Smooth muscle cell of the brain vasculature (primary cell): ENCODE data around the gene MTRF1L.
"Not testable (repeated sequence)": the region's sequence is repeated elsewhere in the genome, so short reads cannot be mapped to it uniquely, and the experiment has no call there.

Experiments
- DNase-seq: peaks from one replicate; pipeline ENCODE4 v3.0.0-alpha.2; 2012; ENCODE audit warnings: low read depth, low spot score

The MTRF1L gene

DNA sequence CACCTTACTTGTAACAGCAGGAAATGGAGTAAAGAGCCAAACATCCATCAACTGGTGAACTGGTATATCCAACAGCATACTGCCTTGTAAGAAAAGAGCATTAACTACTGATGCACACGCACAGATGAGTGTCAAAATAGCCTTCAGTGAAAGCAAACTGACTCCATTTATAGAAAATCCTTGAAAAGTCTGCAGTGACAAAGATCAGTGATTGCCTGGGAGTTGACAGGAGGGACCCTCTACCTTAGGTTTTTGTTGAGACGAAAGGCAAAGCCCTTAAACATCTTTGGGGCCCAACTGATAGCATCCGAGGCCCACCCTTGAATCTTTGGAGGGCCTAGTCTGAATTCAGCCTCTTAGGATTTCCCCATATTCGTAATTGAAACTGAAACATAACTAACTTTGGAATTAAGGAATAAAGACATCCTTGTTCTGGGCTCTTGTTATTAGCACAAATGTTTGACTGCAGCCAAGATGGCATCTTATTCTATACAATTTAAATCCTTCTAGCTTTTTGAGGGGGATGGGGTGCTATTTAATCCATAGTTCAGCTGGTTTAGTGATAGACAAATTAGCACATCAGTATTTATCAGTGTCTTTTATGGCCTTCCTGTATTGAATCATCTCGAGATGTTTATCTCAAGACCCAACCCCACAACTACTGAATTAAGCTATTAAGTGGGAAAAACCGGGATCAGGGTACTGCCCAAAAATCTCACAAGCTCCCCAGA lies 32.7 kb downstream of the MTRF1L start:
- DNase-seq: no peak

DNA sequence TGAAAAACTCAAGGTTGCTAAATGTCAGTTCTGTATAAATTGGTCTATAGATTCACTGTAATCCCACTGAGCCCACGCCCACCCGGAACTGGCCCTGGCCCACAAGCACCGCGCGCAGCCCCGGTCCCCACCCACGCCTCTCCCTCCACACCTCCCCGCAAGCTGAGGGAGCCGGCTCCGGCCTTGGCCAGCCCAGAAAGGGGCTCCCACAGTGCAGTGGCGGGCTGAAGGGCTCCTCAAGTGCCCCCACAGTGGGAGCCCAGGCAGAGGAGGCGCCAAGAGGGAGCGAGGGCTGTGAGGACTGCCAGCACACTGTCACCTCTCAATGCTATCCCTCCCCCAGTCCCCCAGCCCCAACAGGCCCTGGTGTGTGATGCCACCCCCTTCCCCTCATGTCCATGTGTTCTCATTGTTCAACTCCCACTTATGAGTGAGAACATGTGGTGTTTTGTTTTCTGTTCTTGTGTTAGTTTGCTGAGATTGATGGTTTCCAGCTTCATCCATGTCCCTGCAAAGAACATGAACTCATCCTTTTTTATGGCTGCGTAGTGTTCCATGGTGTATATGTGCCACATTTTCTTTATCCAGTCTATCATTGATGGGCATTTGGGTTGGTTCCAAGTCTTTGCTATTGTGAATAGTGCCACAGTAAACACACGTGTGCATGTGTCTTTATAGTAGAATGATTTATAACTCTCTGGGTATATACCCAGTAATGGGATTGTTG lies 36.2 kb downstream of the MTRF1L start:
- DNase-seq: not testable (repeated sequence)

DNA sequence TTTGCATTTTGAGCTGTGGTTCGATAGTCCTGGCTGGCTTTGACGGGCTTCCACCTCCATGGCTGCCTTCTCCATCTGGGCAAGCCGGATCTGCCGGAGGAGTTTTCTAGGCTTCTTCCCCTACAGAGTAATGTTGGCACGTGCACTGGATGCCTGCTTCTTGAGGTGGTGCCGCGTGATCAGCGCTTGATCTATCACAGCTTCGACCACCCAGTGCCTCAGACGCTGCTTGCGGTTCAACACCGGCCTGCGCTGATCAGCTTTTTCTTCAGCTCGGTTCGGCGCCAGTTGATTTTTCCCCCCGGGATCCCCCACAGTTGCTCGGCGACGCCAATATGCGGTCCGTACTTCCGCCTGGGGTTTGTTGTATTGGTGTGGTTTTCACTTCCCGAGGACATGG lies 43.2 kb downstream of the MTRF1L start:
- DNase-seq: no peak

DNA sequence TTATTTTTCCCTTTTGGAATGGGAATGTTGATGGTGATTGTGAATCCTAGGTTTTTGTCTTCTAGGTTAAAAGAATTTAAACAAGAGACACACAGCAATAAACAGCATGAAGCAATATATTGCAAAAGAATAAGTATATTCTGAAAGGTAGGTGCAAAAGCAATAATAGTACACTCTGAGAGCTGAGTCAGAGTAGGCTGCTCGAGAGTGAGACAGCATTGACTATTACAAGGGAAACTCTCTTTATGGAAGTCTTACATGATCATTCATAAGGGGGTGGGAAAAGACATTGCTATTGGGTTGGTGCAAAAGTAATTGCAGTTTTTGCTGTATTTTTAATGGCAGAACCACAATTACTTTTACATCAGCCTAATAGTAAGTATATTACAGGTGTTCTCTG lies 44.7 kb downstream of the MTRF1L start:
- DNase-seq: no peak

DNA sequence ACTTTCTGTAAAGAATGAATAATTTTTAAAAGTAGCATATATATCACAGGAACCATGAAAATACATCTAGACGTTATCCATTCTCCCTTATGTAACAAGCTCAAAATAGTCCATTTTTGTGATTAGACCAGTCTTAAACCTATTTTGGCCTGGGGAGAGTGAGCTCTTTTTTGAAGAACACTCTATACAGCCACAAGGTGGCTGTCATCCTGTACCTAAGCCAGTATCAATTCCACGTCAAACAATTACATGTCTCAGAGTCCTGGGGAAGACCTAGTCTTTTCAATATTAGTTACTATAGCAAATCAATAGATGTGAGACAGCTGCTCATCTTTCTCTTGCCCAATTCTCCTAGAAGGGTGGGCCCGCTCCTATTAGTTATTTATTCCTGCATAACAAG lies 48.1 kb downstream of the MTRF1L start:
- DNase-seq: no peak

DNA sequence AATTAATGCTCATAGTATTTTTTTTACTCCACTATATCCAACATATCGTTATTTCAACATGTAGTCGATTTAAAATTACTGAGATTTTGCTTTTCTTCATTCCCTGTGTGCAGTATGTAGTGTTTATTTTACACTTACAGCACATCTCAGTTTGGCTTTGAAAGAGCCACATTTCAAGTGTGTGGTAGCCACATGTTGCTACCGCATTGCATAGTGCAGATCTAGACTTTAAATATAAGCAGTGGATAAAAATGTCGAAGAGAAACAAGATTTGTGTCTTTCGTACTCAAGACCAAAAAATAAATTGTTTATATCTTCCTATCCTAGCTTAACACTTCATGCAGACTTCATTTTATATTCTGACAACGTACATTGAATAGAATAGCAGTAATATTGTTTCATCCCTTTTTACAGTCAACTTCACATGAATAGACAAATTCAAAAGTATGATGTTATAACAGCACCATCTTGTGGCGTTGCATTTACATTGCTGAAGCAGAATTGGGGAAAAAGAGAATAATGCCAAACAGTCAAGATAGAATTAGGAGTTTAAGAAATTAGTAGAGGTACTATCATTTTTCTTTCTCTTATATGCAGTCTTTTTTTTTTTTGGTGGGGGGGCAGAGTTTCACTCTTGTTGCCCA lies 49.5 kb downstream of the MTRF1L start:
- DNase-seq: peak; percentile 20

DNA sequence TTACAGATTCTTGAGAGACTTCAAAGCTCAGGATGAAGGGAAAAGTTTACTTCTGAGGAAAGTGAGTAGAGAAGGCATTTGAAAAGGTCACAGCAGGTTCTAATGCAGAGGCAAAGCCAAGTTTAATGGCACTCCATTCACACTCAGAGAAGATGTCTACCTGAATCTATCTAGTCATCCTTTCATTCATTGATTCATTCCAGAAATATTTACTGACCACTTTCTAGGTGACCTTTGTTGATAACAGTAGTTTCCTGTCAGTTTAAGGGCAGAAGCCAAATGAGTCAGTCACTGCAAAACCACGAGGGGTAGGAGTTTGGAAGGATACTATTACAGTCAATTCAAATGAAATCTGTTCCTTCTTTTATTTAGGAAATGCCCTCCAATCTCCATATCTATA lies 50.5 kb downstream of the MTRF1L start:
- DNase-seq: no peak

DNA sequence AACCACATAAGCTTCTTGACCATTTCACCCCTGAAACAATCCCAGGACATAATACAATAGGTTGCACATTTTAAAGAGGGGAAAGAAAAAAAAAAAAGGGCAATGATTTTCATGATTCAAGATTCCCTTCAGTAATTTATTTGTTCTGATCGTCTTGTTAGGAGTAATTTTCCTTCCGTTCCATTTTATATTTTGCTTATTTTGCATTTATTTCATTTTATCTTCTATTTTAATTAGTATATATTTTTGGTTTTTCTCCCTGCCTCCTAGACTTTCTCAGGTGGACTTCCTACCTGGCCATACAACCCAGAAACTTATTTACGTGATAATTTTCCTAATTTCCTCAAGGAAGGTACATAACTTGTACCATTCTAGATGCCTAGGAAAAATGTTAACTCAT lies 52.3 kb downstream of the MTRF1L start:
- no peak for DNase-seq

DNA sequence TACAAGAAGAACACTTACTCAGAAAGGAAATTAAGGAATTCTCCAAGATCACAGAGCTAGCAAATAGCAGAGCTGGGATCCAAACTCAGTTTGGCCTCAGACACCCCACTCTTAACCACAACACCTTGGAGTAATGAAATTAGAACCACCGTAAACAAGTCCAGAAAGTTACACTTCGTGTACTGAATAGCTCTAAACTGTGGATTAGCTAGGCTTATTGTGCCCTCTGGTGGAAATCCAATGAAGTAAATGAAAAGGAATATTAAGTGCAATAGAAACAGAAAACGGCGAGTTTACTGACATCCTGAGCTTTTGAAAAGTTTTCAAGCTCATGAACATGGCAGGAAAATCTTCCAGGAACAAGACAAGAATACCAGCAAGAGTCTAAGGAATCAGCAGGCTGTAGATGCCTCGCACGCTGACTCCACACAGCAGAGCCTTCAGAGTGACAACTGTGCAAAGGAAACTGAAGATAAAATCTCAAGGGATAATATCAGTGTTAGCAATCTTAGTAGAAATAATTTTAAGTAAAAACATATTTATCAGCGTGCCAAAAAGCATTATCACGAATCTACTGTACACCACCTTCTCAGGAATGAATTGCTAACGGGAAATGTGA lies 54.2 kb downstream of the MTRF1L start:
- peak; percentile 21 for DNase-seq

DNA sequence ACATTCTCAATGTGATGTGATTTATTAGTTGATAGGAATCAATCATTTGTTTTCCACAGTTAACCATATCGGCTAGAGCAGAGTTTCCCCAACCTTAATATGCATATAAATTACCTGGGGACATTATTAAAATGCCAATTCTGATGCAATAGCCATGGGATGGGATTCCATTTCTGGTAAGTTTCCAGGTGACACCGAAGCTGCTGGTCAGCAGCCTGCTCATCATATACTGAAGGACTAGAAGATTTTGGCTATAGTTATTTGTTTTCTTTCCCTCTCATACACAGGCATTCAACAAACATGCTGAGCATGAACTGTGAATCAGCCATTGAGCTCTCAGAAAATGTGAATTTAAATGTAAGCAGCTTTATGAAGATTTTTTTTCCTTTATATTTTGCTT lies 55.5 kb downstream of the MTRF1L start:
- DNase-seq: no peak

DNA sequence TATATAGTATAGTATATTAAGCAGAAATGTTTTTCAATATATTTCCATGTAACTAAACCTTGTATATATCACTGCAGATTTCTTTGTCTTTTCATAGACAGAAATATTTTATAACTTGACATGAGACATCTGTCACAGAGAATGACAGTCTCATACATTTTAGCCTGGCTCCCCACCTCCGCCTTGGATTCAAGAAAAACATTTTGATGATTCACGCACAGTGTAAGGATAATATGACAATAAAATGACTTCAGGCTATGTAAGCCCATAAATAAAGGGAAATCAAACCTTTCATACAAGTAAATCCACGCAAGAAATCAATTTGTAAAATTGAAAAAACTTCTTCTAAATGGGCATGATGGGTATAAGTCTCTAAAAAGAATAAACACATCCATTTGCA lies 56.0 kb downstream of the MTRF1L start:
- DNase-seq: no peak

DNA sequence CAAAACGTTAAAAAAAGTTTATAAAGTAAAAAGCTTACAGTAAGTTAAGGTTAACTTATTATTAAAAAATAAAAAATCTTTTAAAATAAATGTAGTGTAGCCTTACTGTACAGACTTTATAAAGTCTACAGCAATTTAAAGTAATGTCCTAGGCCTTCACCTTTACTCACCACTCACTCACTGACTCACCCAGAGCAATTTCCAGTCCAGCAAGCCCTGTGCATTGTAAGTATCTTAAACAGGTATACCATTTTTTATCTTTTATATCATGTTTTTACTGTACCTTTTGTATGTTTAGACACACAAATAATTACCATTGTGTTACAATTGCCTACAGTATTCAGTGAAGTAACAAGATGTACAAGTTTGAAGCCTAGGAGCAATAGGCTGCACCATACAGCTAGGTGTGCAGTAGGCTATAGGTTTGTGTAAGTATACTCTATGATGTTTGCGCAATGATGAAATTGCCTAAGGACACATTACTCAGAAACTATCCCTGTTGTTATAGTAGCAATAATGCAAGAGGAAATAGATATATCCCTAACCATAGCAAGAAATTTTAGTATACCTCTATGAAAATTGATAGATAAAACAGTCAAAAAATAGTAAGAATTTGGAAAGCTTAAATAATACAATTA lies 59.1 kb downstream of the MTRF1L start:
- DNase-seq: no peak

DNA sequence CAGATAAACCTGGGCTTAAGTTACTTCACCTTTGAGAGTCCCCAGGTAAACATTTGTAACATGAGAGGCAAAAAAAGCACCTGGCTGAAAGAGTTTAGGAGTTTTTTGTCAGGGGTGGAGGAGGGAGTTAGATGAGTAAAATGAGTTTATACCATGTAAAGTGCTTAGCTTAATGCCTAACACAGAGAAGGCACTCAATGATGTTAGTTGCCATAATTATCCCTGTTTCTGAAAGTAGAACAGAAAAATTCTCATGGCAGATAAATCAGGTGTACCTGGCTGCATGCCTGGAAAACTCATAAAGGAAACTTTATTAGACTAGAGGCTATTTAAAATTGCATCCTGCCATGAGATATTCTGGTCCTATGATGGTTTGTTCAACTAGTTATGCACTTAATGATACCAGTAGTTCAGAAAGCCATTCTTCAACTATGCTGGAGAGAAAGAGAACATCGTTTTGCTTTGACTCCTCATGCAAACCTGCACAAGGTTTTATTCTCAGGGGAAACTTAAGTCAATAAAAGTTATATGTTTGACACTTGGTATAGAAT lies 60.1 kb downstream of the MTRF1L start:
- no peak for DNase-seq

DNA sequence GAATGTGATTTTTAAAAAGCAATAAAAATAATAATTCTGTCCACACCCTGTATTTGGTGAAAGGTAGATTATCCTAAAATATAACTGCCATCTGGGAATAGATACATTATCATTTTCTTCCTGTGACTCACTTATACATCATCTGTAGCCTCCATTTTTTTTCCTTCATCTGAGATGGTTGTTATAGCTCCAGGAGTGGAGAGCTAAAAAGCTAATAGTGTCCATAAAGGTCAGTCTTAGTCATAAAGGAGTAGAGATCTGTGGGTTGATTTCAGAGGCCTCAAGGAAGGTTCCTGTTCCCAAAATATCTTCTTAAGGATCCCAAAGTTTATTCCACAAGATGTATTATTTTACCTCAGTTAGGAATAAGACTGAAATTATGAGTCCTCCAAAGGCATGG lies 60.8 kb downstream of the MTRF1L start:
- DNase-seq: no peak
